HepG2 (cell line): Measurements from ENCODE around the gene NME1. TPM values are rescaled to one million over a fixed set of nuclear protein-coding genes. Genes with fewer than 3 reads are reported as not detected.

Source experiments
- AKAP8 ChIP-seq: sonication (generic); formaldehyde crosslinking; IDR thresholded peaks from 2 replicates; pipeline ENCODE4 v1.5.1; 2020; ENCODE audit warnings: mild to moderate bottlenecking, missing genetic modification reagents
- CC2D1A ChIP-seq: sonication (generic); formaldehyde crosslinking; IDR thresholded peaks from 2 replicates; pipeline ENCODE4 v1.8.1; 2023; ENCODE audit warnings: mild to moderate bottlenecking, missing genetic modification reagents
- HOMEZ ChIP-seq: IDR thresholded peaks from 2 replicates; pipeline ENCODE4 v1.6.1; 2016; ENCODE audit warnings: low read depth
- HOXA9 ChIP-seq: sonication (generic); formaldehyde crosslinking; IDR thresholded peaks from 2 replicates; pipeline ENCODE4 v1.8.1; 2022; ENCODE audit warnings: missing genetic modification reagents, mild to moderate bottlenecking, moderate library complexity, borderline replicate concordance
- IRF1 ChIP-seq: sonication (generic); formaldehyde crosslinking; IDR thresholded peaks from 2 replicates; pipeline ENCODE4 v1.4.0; 2020; ENCODE audit warnings: low read depth, mild to moderate bottlenecking, missing genetic modification reagents
- IRF2 ChIP-seq: IDR thresholded peaks from 2 replicates; pipeline ENCODE4 v1.6.1; 2018; ENCODE audit warnings: missing genetic modification reagents, missing compliant biosample characterization
- MTA1 ChIP-seq: sonication (generic); formaldehyde crosslinking; IDR thresholded peaks from 2 replicates; pipeline ENCODE4 v1.4.0; 2020; ENCODE audit warnings: missing genetic modification reagents, mild to moderate bottlenecking, borderline replicate concordance
- NCOR1 ChIP-seq: fragments of 200-600 bp; sonication (generic); IDR thresholded peaks from 2 replicates; pipeline ENCODE4 v1.7.0; 2017; ENCODE audit warnings: antibody characterized with exemption, low read length, borderline replicate concordance
- NONO ChIP-seq, 2 experiments: fragments of 450-650 bp in 1 of 2; sonication (generic) in 1 of 2; formaldehyde crosslinking in 1 of 2; IDR thresholded peaks in 1 of 2; conservative IDR thresholded peaks in 1 of 2; 2 replicates each; pipeline versions ENCODE4 v1.6.1 to v1.8.0; 2017 to 2022; ENCODE audit warnings: mild to moderate bottlenecking in 1 of 2, missing genetic modification reagents in 1 of 2, moderate library complexity in 1 of 2
- POLR2G ChIP-seq: fragments of 200-400 bp; formaldehyde crosslinking; IDR thresholded peaks from 2 replicates; pipeline ENCODE4 v1.6.1; 2018; ENCODE audit warnings: mild to moderate bottlenecking, low read depth, low read length, moderate library complexity
- ZBTB38 ChIP-seq: sonication (generic); formaldehyde crosslinking; IDR thresholded peaks from 2 replicates; pipeline ENCODE4 v1.5.1; 2020; ENCODE audit warnings: mild to moderate bottlenecking, missing genetic modification reagents
- ZNF543 ChIP-seq: sonication (generic); formaldehyde crosslinking; IDR thresholded peaks from 2 replicates; pipeline ENCODE4 v1.4.0; 2020; ENCODE audit warnings: mild to moderate bottlenecking, missing genetic modification reagents
- ZNF747 ChIP-seq: sonication (generic); formaldehyde crosslinking; IDR thresholded peaks from 2 replicates; pipeline ENCODE4 v1.8.1; 2023; ENCODE audit warnings: missing genetic modification reagents, mild to moderate bottlenecking, borderline replicate concordance
- polyA plus RNA-seq, 8 experiments: library from polyadenylated mRNA; depleted of rRNA in 3 of 8; stranded (reverse) in 7 of 8; unstranded in 1 of 8; fragments of >200 nt; fragmentation: Illumina TruSeq in 4 of 8; extraction: Trizol in 4 of 8; gene quantifications; 2 replicates each; pipeline versions ENCODE4 v1.2.1 to v1.2.3, GENCODE V29; 2011 to 2016; ENCODE audit warnings: low read depth in 4 of 8, missing spikeins in 1 of 8, mixed read lengths in 1 of 8; ENCODE audit not compliant: insufficient read depth in 1 of 8
- total RNA-seq, 5 experiments: library from RNA; depleted of rRNA; stranded (reverse); fragments of >200 nt; fragmentation: Illumina TruSeq; extraction: Trizol; gene quantifications; 2 replicates each; pipeline ENCODE4 v1.2.3, GENCODE V29; 2016; ENCODE audit warnings: low read depth in 1 of 5

The NME1 gene
- total and polyA plus RNA-seq, 2 of the 13 experiments (the other 11 are each of a cell fraction or from before 2014, with no cell fraction given): 295 to 516 TPM

GRCh38 chr17:51164911-51165679, 11.7 kb downstream of the NME1 start (continued):
- TF ChIP-seq POLR2G: 0 out of 2 replicates have a peak, but pooled peaks have one; percentile 13
- TF ChIP-seq ZNF747: no peak
- no peak for TF ChIP-seq NONO (IDR thresholded peaks at IDR 0.05)
- TF ChIP-seq NONO (CRISPR knock-in tag; conservative IDR thresholded peaks at IDR 0.05): 0 out of 2 replicates have a peak, but pooled peaks have one; percentile 9
- TF ChIP-seq IRF2: no peak
- TF ChIP-seq HOXA9 (CRISPR knock-in tag): 0 out of 2 replicates have a peak, but pooled peaks have one; percentile 19
- TF ChIP-seq AKAP8 (CRISPR knock-in tag): no peak
- TF ChIP-seq NCOR1: 0 out of 2 replicates have a peak, but pooled peaks have one; percentile 3
- 0 out of 2 replicates have a peak, but pooled peaks have one; percentile 18 for TF ChIP-seq ZNF543 (CRISPR knock-in tag)
- no peak for TF ChIP-seq ZBTB38 (CRISPR knock-in tag)
- no peak for TF ChIP-seq IRF1 (CRISPR knock-in tag)
- TF ChIP-seq CC2D1A (CRISPR knock-in tag): no peak
- TF ChIP-seq HOMEZ (CRISPR knock-in tag): no peak
- TF ChIP-seq MTA1 (CRISPR knock-in tag): 0 out of 2 replicates have a peak, but pooled peaks have one; percentile 21
